ENCODE results near the gene NR0B1.
A peak's percentile ranks its signal among the peaks of the same experiment; 100 is the strongest.

The NR0B1 gene

GRCh38 chrX:30317308-30317707, 8.1 kb upstream of the NR0B1 start:
- Histone ChIP-seq H3K9me3 (no peaks in the 10 kb centered on the region), H3K27ac (no peak overlapping the region), H3K27me3 (no peaks in the 10 kb centered on the region), H3K36me3 (no peaks in the 10 kb centered on the region), H3K4me3 (no peak overlapping the region), H3K4me1 (no peaks in the 10 kb centered on the region)
- TF ChIP-seq, protein P1, sequence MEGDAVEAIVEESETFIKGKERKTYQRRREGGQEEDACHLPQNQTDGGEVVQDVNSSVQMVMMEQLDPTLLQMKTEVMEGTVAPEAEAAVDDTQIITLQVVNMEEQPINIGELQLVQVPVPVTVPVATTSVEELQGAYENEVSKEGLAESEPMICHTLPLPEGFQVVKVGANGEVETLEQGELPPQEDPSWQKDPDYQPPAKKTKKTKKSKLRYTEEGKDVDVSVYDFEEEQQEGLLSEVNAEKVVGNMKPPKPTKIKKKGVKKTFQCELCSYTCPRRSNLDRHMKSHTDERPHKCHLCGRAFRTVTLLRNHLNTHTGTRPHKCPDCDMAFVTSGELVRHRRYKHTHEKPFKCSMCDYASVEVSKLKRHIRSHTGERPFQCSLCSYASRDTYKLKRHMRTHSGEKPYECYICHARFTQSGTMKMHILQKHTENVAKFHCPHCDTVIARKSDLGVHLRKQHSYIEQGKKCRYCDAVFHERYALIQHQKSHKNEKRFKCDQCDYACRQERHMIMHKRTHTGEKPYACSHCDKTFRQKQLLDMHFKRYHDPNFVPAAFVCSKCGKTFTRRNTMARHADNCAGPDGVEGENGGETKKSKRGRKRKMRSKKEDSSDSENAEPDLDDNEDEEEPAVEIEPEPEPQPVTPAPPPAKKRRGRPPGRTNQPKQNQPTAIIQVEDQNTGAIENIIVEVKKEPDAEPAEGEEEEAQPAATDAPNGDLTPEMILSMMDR (IDR thresholded peaks at IDR 0.05), result no peak
- intact Hi-C loops (cut with DNase I; ENCODE audit: low total_unique reads), result no loop called here
- DNase-seq, result no peak

DNA sequence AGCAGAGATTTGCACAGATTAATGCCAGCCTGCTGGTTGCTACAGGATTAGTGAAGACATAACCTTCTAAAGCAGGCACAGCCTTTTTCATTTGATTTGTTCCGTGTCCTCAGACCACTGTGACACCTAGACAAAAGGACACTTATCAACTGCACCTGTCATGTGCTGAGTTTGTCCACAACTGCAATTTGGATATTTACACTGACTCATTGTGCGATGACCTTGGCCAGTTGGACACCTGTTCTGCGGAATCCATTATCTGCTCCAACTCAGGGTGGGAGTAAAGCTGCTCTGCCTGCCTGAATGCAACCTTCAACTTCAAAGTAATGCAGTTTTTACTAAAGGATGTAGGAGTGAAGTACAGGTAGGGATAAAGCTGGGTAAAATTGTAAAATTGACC, 4.1 kb upstream of the NR0B1 start:
- Histone ChIP-seq H3K27me3 (peaks cover 0 to 11% of the 10 kb centered on the region in 2 donors), H3K36me3 (no peaks in the 10 kb centered on the region), H3K4me3 (no peak overlapping the region), H3K27ac (no peak overlapping the region), H3K4me1 (peaks cover 0 to 10% (median 2%) of the 10 kb centered on the region in 4 donors), H3K9me3 (no peaks in the 10 kb centered on the region)
- intact Hi-C loops (cut with DNase I; ENCODE audit: low total_unique reads), result no loop called here
- TF ChIP-seq, protein P1 (IDR thresholded peaks at IDR 0.05), result no peak
- DNase-seq, result no peak

DNA sequence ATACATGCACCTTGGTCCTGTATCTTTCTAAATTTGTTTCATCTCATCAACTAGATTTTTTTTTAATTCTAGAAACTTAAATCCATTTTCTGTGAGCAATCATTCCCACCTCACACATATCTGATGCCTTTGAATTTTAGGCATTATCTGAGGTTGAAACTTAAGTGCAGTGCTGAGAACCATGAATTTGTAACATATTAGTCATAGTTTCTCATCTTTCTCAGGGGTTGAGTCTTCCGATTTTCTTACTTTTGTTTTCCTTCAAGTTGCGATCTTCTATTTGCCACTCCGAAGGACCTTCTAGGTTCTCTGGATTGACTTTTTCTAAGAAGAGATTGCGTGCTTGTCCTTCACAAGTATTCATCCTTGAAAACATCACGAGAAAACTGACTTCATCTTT, 3.7 kb upstream of the NR0B1 start:
- no peaks in the 10 kb centered on the region for H3K9me3 ChIP-seq
- H3K36me3 ChIP-seq, result no peaks in the 10 kb centered on the region
- TF ChIP-seq, protein P1 (IDR thresholded peaks at IDR 0.05), result no peak
- no peak overlapping the region for H3K4me3 ChIP-seq
- no peak for DNase-seq
- H3K27me3 ChIP-seq, result peaks cover 0 to 13% of the 10 kb centered on the region in 2 donors
- peaks cover 0 to 10% (median 3%) of the 10 kb centered on the region in 4 donors for H3K4me1 ChIP-seq
- H3K27ac ChIP-seq, result no peak overlapping the region
- intact Hi-C loops (cut with DNase I; ENCODE audit: low total_unique reads), result no loop called here

- intact Hi-C loops (cut with DNase I; ENCODE audit: low total_unique reads), result no loop called here
- no peak for DNase-seq
- Histone ChIP-seq H3K36me3 (no peaks in the 10 kb centered on the region), H3K27me3 (peaks cover 0 to 13% of the 10 kb centered on the region in 2 donors), H3K27ac (no peak overlapping the region), H3K4me1 (peaks cover 0 to 10% (median 3%) of the 10 kb centered on the region in 4 donors), H3K9me3 (no peaks in the 10 kb centered on the region), H3K4me3 (no peak overlapping the region)
- TF ChIP-seq, protein P1 (IDR thresholded peaks at IDR 0.05), result no peak
Observed at GRCh38 chrX:30310429-30311206, 1.4 kb upstream of the NR0B1 start.

DNA sequence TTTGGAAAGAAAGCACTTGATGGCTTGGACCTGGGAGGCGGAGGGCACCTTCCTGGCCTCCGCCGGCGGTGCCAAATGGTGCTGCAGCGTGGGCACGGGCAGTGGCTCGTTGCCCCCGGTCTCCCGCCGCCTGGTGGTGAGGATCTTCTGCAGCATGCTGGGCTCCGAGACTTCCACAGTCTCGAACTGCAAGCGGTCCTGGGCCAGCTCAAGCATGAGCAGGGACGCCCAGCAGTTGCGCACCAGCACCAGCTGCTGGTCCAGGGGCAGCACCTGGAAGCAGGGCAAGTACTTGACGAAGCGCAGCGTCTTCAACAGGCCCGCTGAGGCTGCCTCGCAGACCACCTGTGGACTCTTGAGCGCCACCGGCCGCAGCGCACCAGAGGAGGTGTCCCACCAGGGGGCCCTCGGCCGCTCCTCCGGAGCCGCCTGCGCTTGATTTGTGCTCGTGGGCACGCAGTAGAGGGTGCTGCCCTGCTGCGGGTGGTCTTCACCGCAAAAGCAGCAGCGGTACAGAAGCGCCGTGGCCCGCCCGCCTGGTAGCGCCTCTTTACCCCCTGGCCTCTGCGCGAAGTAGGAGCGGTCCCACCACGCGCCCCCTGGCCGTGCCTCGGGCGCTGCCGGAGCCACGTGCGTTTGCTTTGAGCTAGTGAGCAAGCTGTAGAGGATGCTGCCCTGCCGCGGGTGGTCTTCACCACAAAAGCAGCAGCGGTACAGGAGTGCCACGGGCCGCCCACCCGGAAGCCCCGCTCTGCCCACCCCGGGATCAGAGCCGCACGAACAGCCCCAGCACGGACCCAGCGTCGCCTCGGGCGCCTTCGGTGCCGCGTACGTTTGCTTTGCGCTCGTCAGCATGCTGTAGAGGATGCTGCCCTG, 689 bp downstream of the NR0B1 start:
- Histone ChIP-seq H3K9me3 (no peaks in the 10 kb centered on the region), H3K4me1 (peaks cover 0 to 10% (median 3%) of the 10 kb centered on the region in 4 donors), H3K27ac (no peak overlapping the region), H3K4me3 (peak overlapping the region in 1 of 2 donors; percentile 18), H3K27me3 (peaks cover 0 to 13% of the 10 kb centered on the region in 2 donors), H3K36me3 (no peaks in the 10 kb centered on the region)
- intact Hi-C loops (cut with DNase I; ENCODE audit: low total_unique reads), result no loop called here
- TF ChIP-seq, protein P1 (IDR thresholded peaks at IDR 0.05), result no peak
- no peak for DNase-seq
